Fibroblast of upper back skin (primary cell): ENCODE measurements around the gene SUMO1.

Experiments
- DNase-seq: peaks from one replicate; pipeline ENCODE4 v3.0.0-alpha.2; 2013

The SUMO1 gene

DNA sequence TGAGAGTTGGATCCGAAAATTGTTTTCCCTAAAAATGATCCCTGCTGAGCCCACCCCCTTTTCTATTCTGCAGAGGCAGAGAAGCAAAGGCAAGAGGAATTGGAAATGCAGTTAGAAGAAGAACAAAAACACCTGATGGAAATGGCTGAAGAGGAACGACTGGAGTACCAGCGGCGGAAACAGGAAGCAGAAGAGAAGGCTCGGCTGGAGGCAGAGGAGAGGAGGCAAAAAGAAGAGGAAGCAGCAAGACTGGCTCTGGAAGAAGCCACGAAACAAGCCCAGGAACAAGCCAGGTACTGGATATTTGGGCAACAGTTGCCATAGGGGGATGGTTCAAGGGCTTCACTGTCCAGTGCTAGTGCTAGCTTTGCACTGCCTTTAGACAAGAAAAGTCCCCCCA lies 41.7 kb downstream of the SUMO1 start:
- no peak for DNase-seq

DNA sequence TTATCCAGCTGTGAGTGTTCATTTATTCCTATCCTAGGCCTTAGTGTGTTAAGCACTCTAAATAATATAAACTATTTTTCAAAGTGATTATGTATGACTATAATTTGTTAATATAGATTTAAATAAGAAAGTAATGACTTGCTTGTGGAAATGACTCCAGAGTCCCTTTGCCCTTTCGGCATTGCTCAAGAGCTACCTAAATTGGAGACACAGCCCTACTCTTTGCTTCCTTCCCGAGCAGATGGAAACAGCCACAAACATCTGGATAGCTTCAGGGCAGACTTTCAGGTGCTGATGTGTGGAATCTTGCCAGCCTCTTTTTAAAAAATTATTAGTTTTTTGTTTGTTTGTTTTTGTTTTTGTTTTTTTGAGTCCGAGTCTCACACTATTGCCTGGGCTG lies 44.0 kb downstream of the SUMO1 start:
- no peak for DNase-seq

DNA sequence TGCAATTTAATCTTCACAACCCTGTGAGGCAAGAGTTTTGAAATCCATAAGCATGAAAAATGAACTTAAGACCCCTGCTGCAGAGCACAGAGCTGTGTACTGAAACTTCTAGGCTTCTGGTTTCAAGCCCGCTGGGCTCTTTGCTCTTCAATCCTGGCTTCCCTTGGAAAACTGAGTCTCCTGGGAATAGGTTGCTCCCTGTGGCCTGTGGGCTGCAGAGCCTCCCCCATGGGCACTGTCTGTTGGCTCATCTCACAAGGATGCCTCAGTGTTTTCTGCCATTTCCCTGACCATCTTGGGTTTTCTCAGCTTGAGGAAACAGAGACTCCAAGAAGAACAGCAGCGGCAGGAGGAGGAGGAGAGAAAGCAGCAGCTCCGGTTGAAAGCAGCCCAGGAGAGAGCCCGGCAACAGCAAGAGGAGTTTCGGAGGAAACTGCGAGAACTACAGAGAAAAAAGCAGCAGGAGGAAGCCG lies 44.5 kb downstream of the SUMO1 start:
- DNase-seq, result peak; percentile 24

DNA sequence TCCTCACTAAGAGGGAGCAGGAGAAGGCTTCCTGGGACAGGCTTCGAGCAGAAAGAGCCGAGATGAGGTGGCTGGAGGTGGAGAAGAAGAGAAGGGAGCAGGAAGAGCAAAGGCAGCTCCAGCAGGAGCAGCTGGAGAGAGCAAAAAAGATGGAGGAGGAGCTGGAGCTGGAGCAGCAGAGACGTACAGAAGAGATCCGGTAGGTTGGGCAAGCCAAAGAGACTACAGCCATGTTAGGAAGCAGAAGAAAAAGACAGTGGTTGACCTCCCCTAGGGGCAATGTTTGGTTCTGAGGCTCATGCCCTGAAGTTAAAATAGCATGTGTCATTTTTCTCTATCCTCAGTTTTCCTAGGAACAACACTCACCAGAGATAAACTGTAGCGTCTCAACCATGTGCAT lies 45.1 kb downstream of the SUMO1 start:
- DNase-seq, result no peak

DNA sequence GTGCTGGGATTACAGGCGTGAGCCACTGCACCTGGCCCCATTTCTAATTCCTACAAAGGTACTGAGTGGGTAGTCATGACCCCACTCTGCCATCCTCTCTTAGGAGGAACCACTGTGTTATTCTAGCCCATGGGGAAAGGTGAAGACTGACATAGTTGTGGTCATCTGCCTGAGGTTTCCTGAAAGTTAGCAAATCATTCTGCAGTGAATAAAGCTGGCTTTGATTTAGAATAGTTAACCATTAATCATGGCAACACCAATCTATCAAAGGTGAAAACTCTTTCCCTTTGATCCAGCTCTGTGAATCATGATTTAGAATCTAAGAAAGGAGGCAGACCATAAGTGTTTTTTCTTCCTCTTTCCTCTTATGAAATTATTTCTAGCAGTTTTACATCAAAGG lies 50.8 kb downstream of the SUMO1 start:
- DNase-seq, result peak; percentile 67

DNA sequence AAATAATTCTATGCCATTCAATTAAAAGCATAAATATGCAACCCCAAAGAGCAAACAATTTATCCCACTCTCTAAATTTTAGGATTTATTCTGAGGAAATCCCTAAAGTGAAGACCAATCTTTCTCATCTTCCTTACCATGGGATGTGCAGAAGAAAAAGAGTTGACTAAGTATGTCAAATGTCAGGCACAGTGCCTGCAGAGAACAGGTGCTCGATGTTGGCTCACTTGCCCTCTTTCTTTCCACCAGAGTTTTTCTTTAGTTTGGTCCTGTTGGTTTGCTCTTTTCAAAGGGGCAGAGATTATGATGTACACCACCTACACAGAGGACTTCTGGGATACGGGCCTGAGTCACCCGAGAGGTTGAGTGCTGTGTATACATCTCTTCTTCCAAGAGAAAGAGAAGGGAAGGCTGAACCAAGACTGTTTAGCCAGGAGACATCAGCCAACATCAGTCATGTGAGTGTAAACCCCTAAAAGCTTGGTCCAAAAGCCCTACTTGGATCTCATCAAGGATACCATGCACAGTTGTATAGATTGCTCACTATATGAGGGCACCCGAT lies 51.7 kb downstream of the SUMO1 start:
- no peak for DNase-seq

DNA sequence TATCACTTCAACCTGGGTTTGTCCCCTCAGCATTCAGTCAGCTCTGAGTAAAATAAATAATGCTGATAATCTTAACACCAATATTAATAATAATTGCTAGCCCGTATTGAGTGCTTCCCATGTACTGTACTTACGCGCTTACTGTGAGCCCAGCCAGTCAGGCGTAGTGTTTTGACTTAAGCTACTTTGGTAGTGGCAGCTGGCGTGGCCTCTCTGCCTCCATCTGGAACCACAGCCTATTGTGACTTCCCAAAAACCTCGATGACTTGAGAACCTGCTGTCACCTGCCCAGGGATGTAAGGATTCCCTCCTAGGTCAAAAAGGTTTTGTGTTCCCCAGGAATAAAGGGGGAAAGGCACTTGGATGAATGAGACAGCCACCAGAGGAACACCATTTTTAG lies 53.2 kb downstream of the SUMO1 start:
- DNase-seq, result no peak

DNA sequence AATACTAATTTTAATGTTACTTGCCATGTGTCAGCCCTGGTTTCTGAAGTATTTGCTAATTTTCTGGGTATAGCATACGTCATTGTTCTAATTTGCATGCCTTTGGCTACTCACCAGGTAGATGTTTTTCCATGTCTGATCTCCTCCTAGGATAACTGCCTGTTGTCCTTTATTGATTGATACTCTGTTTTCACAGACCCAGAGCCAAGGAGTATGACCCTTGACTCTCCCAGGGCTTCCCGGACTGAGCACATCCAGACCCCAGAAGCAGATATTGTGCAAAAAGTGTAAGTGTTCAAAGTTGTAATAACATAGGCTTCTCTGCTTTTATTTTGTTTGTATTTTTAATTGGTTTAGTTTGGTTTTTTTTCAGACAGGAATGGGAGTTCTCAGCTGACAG lies 53.8 kb downstream of the SUMO1 start:
- no peak for DNase-seq

DNA sequence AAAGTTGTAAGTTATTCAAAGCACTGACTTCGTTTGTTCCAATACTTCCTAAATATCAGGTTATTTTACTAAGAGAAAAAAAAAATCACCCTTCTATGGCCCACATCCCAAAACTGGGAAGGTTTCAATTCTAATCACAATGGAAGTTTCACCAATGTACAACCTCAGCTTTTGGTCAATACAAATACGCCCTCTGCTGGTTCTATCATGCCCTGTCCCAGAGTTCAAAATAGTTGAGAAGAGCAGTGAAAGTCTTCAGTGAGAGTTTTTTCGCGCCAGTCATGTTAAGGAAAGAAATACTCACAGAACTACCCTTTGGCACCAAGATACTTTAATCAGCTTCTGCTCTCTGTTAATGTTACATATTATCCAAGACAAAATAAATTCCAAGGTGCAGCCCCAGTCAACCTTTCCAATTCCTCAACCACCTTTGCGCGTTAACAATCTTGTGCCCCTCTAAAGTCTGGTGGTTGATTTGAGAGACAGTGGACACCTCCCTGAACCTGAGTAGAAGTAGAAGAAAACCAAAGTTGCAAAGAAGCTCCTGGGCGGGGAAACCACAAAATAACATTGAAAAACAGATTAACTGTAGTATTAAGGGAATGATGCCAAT lies 59.9 kb downstream of the SUMO1 start:
- DNase-seq, result peak; percentile 81

DNA sequence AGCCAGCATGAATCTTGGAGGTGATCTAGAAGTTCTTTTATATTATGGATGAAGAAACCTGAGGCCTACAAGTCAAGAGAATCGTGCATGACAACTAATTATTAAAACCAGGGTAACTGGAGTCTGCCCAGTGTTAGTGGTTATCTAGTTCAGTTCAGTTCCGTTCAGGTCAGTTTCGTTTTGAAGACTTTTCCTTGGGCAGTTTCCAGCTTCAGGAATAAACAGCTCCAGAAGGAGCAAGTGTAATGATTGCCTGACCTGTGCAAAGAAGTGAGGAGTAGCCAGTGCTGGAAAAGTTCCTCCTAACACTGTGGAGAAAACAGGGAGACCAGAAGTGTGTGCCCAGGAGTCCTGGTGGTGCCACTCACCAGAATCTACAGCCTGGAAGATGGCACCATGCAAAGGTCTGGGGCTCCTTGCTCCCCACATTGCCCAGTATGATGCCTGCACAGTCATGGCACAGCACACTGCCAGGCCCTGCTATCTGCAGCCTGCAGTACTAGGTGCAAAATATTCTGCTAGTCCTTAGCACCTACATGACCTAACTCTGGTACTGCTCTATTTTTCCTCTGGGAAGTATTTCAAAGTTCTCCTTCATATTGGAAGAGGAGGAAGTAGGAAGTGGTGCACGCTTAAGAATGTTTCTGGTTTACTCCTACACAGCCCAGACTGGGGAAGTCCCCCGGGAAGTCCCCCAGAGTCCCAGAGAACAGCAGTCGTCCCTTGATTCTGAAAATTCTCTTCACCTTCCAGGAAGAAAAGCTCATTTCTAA lies 65.8 kb downstream of the SUMO1 start:
- no peak for DNase-seq

DNA sequence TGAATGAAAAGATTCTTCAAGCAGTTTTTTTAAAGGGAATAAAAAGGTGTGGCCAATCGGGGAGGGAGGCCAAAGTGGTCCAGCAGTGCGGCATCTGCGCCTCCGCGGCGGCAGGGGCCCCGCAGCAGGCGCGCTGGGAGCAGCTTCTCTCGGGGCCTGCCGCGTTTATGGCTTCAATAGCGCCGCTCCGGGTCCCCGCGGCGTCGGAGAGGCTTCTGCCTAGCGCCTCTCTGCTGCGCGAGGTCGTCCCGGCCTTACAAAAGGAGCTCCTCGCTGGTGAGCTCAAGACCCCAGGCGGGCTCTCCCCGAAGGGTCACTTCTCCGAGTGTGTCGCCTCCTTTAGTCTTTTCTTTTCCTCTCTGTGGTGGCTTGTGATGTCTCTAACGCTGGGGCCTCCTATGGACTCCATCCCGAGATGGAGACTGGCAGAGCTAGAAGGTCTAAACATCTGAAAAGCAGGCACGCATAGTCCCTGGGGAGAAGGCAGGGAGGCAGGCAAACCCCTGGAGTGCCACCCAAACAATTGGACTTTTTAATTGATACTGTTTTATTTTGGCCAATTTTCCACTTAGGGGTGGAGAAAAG lies 67.1 kb downstream of the SUMO1 start:
- no peak for DNase-seq

DNA sequence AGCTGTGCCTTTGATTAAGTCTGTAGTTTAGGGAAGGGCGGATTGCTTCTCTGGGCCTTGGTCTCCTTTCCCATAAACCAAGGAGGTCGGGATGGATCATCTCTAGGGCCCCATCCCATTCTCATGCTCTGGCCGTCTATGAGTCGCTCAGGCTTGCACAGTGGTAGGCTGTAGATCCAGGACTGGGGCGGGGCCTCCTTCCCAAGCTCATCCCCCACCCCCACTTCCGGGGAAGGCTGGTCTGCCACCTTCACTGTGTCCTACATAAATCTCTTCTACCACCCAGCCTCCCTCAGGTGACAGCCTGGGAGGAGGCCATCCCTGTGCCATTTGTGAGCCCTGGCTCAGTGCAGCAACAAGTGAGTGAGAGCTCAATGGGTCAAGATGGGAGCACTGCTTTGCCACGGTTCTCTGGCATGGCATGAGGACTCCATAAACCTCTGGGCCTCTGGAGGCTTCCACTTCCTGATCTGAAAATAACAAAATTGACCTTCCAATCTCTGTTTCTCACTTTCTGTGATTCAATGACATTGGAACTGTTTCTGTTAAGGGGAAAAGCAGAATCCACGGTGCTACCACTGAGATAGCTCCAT lies 68.5 kb downstream of the SUMO1 start:
- no peak for DNase-seq

DNA sequence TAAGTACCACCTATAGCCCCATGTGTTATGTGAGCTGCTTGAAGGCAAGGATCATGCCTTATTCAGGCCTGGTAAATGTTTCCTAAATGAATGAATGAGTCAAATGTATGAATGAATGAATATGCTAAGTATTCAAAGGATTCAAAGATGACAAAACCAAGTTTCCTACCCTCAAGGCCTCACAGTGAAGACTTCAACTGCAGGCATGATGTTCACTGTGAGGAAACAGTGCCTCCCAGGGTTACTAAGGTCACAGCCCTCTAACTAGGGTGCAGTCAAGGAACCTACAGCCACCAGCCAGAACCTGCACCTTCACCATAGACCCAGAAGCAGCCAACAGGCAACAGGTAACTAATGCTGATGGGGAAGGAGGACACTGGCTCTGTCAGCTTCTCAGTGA lies 69.3 kb downstream of the SUMO1 start:
- no peak for DNase-seq

DNA sequence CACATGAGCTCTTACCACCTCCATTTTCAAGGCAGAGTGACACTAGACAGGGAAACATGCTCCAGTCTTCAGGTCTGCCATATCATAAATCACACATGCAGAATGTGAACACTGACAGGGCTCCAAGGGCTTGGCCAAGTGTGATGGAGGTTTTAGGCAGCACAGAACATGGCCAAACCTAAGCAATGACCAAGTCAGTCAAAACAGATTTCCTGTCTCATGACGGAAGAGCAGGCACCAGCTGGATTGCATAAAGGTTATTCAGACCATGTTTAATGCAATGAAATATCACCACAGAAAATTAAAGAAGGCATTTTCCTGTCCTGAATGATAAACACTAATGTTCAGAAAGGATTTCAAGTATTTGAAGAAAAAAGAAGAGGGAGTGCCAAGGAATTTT lies 72.5 kb downstream of the SUMO1 start:
- DNase-seq, result peak; percentile 82

DNA sequence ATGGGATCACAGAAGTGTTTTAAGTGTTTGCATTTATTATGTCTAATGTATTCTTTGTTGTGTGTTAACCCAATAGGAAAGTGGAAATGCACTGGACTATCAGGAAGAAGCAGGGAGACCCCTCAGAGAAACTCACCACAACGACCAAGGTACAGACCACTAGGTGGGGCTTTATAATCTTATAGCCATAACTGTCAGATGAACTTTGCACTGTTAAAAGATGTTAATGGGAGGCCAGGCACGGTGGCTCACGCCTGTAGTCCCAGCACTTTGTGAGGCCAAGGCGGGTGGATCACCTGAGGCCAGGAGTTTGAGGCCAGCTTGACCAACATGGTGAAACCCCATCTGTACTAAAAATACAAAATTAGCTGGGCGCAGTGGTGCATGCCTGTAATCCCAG lies 73.2 kb downstream of the SUMO1 start:
- no peak for DNase-seq

DNA sequence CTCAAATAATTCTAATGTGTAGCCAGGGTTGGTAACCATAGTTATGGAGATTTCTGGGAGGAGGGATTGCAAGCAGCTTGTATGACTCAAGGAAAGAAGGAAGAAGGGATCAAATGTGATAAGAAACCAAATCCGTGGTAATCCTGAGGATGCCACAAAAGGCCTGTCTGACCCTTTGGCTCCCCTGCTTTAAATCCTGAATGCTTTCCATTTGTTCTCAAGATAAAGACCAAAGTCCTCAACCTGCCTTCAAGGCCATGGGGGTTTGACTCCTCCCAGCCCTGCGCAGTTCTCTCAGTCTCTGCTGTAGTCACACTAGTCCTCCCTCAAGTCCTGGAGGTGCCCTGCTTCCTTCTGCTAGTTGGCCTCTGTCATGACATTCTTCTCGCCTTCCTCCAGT lies 74.0 kb downstream of the SUMO1 start:
- no peak for DNase-seq

DNA sequence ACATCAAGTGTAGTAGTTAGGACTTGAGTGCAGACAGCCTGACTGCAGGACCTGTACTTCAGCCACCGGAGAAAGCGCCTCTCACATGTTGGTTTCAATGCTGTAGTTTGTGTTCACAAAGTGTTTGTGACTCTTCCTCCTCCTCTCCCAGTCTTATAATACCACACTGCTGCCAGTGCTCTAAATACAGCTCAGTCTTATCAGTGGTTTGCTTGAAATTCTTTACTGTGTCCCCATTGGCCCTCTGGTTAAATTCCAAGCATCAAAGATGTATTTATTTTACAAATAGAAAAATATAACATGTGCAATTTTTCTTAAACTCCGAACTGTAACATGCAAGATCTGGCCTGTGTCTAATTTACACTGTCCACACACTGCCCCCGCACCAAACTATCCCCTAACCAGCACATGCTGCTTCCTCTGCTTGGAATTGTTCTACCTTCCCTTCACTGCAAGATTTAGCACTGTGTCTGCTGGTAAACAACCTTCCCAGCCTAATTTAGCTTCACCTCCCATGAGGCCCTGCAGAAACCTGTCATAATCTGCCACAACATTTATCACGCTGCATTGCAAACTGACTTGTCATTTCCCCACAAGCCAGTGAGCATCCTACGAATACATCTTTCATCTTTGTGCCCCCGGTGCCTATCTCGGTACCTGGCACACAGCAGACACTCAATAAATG lies 77.1 kb downstream of the SUMO1 start:
- peak; percentile 47 for DNase-seq

DNA sequence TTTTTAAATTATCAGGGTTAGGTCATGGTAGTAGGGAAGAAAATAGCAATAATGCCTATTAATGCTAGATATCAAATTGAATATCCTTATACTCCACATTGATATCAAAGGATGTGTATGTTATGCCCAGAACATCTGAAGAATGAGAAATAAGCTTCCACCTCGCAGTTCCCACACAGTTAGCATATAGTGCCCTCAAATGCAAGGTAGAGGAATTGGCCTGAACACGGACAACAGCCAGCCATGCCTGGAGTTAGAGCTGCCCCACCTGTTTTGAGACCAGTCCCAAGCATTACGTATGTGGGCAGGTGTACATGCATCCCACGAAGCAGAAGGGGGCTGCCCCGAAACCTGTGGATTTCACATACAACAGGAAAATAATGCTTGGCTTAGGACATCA lies 79.6 kb downstream of the SUMO1 start:
- peak; percentile 57 for DNase-seq

DNA sequence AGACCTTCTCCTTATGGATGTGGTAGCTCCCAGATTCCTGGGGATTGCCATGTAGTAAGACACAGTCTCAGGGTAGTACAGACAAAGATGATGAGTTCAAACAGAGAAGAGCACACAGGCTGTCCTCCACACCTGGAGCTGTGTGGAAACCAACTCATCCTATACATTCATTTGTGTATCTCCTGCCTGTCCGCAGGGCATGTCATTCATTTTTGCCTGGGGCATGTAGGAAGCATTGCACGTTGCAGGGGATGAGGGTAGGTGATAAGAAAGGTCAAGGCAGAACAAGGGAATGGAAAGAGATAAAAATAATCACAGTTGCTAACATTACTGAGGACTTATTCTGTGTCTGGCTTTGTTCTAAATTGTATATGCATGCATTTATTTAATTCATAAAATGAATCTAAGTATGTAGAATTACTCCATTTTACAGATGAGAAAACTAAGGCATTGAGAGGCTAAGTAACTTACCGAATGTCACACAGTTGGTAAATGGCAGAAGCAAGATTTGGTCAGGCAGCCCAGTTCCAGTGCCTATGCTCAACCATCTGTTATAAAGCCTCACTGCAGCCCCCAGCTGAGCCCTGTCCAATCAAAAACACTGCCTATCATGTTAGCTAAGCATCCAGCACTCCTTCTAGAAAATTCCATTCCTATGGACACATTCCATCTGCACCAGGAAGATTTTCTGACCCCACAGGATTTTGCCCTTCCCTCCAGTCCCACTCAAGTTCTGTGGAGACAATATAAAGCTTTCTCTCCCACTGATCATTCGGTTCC lies 81.0 kb downstream of the SUMO1 start:
- peak; percentile 53 for DNase-seq
